Large intestine (tissue), 3 donors: ENCODE results near the gene ZNF334. TPM values are rescaled to one million over a fixed set of nuclear protein-coding genes. Genes with fewer than 3 reads are reported as not detected.

Experiments
- DNase-seq, 2 donors: peaks; one replicate each; pipeline versions ENCODE4 v3.0.0 to v3.0.0-alpha.2; 2013
- H3K27ac ChIP-seq: one replicate; pipeline ENCODE4 v1.5.1; 2013; ENCODE audit warnings: low read length
- H3K27me3 ChIP-seq: 2 replicates; pipeline ENCODE4 v1.6.1; 2013; ENCODE audit warnings: low read length; ENCODE audit not compliant: control insufficient read depth, insufficient read depth
- H3K36me3 ChIP-seq: 2 replicates; pipeline ENCODE4 v1.6.1; 2013; ENCODE audit warnings: low read length; ENCODE audit not compliant: control insufficient read depth, insufficient read depth
- H3K4me1 ChIP-seq: one replicate; pipeline ENCODE4 v1.6.1; 2013; ENCODE audit warnings: low read length; ENCODE audit not compliant: control insufficient read depth, insufficient read depth
- H3K4me3 ChIP-seq: one replicate; pipeline ENCODE4 v1.5.1; 2013; ENCODE audit warnings: low read length
- H3K9me3 ChIP-seq: one replicate; pipeline ENCODE4 v1.6.1; 2013; ENCODE audit warnings: mild to moderate bottlenecking, low read depth, low read length, moderate library complexity; ENCODE audit not compliant: control insufficient read depth
- WGBS: methylation state at CpG from one replicate; pipeline ENCODE4 v1.1.5; 2013; ENCODE audit warnings: low lambda C conversion rate; ENCODE audit not compliant: insufficient coverage; 5-methylcytosine and 5-hydroxymethylcytosine counted together
- polyA plus RNA-seq: library from polyadenylated mRNA; unstranded; fragments of 120-200 nt; gene quantifications from one replicate; pipeline ENCODE4 v1.2.1, GENCODE V29; 2013

ZNF334 gene
- polyA plus RNA-seq, 1 donor, result 29.6 TPM

GRCh38 chr20:46520976-46521579 is 7.7 kb upstream of the ZNF334 start:
- Histone ChIP-seq H3K4me1 (peaks cover 11% of the 10 kb centered on the region), H3K9me3 (no peaks in the 10 kb centered on the region), H3K27ac (no peak overlapping the region), H3K27me3 (no peaks in the 10 kb centered on the region), H3K4me3 (no peak overlapping the region), H3K36me3 (no peaks in the 10 kb centered on the region)
- peak; percentile 61 to 69 for DNase-seq
- 58% methylated on average over 2 of the region's 4 CpGs for WGBS

GRCh38 chr20:46520540-46520939 is 7.2 kb upstream of the ZNF334 start:
- no peaks in the 10 kb centered on the region for H3K36me3 ChIP-seq
- WGBS, result no CpG with 5 or more reads among the region's 4 CpGs
- no peaks in the 10 kb centered on the region for H3K27me3 ChIP-seq
- DNase-seq, result no peak
- peaks cover 11% of the 10 kb centered on the region for H3K4me1 ChIP-seq
- no peak overlapping the region for H3K27ac ChIP-seq
- no peak overlapping the region for H3K4me3 ChIP-seq
- no peaks in the 10 kb centered on the region for H3K9me3 ChIP-seq

- Histone ChIP-seq H3K4me1 (peaks cover 11% of the 10 kb centered on the region), H3K27ac (no peak overlapping the region), H3K4me3 (no peak overlapping the region), H3K27me3 (no peaks in the 10 kb centered on the region), H3K36me3 (no peaks in the 10 kb centered on the region), H3K9me3 (no peaks in the 10 kb centered on the region)
- DNase-seq, result no peak
- no CpG with 5 or more reads among the region's 3 CpGs for WGBS
These were observed 6.2 kb upstream of the ZNF334 start for GRCh38 chr20:46519471-46520068.

- H3K36me3 ChIP-seq, result no peaks in the 10 kb centered on the region
- no peaks in the 10 kb centered on the region for H3K27me3 ChIP-seq
- H3K9me3 ChIP-seq, result no peaks in the 10 kb centered on the region
- WGBS, result no CpG with 5 or more reads among the region's 2 CpGs
- no peak overlapping the region for H3K27ac ChIP-seq
- H3K4me1 ChIP-seq, result no peaks in the 10 kb centered on the region
- H3K4me3 ChIP-seq, result no peak overlapping the region
- DNase-seq, result no peak
These were observed 3.8 kb downstream of the ZNF334 start for GRCh38 chr20:46509523-46509922.

- 100% methylated on average over 2 of the region's 4 CpGs for WGBS
- H3K4me3 ChIP-seq, result no peak overlapping the region
- DNase-seq, result no peak
- peaks cover 15% of the 10 kb centered on the region for H3K36me3 ChIP-seq
- H3K27ac ChIP-seq, result no peak overlapping the region
- H3K9me3 ChIP-seq, result peaks cover 7% of the 10 kb centered on the region
- no peaks in the 10 kb centered on the region for H3K27me3 ChIP-seq
- no peaks in the 10 kb centered on the region for H3K4me1 ChIP-seq
These were observed 5.5 kb downstream of the ZNF334 start for GRCh38 chr20:46507760-46508407.

GRCh38 chr20:46505506-46505905 is 7.9 kb downstream of the ZNF334 start:
- Histone ChIP-seq H3K36me3 (peaks cover 19% of the 10 kb centered on the region), H3K27me3 (no peaks in the 10 kb centered on the region), H3K27ac (no peak overlapping the region), H3K4me1 (no peaks in the 10 kb centered on the region), H3K4me3 (no peak overlapping the region), H3K9me3 (peaks cover 21% of the 10 kb centered on the region)
- no peak for DNase-seq
- no CpG with 5 or more reads among the region's 3 CpGs for WGBS

- H3K27ac ChIP-seq, result no peak overlapping the region
- H3K4me3 ChIP-seq, result no peak overlapping the region
- peaks cover 19% of the 10 kb centered on the region for H3K36me3 ChIP-seq
- H3K9me3 ChIP-seq, result peaks cover 32% of the 10 kb centered on the region
- H3K4me1 ChIP-seq, result no peaks in the 10 kb centered on the region
- no peak for DNase-seq
- WGBS, result 100% methylated on average over 3 of the region's 6 CpGs
- no peaks in the 10 kb centered on the region for H3K27me3 ChIP-seq
These were observed 11.4 kb downstream of the ZNF334 start for GRCh38 chr20:46501961-46502360.

- Histone ChIP-seq H3K4me1 (no peaks in the 10 kb centered on the region), H3K4me3 (no peak overlapping the region), H3K36me3 (peaks cover 19% of the 10 kb centered on the region), H3K27me3 (no peaks in the 10 kb centered on the region), H3K9me3 (peaks cover 32% of the 10 kb centered on the region), H3K27ac (no peak overlapping the region)
- 100% methylated on average over 3 of the region's 5 CpGs for WGBS
- no peak for DNase-seq
These were observed 11.9 kb downstream of the ZNF334 start for GRCh38 chr20:46501337-46501942.

- DNase-seq, result no peak
- 94% methylated on average over 3 of the region's 4 CpGs for WGBS
These were observed 19.3 kb downstream of the ZNF334 start for GRCh38 chr20:46494077-46494476.

GRCh38 chr20:46491354-46491753 is 22.0 kb downstream of the ZNF334 start:
- Histone ChIP-seq H3K4me1 (no peaks in the 10 kb centered on the region), H3K4me3 (no peak overlapping the region), H3K27ac (no peak overlapping the region), H3K36me3 (no peaks in the 10 kb centered on the region), H3K27me3 (no peaks in the 10 kb centered on the region), H3K9me3 (no peaks in the 10 kb centered on the region)
- DNase-seq, result no peak
- WGBS, result 57% methylated on average over 6 of the region's 8 CpGs

More at GRCh38 chr20:46494077-46494476, 19.3 kb downstream of the ZNF334 start:
- no peaks in the 10 kb centered on the region for H3K4me1 ChIP-seq
- H3K27ac ChIP-seq, result no peak overlapping the region
- no peaks in the 10 kb centered on the region for H3K27me3 ChIP-seq
- no peak overlapping the region for H3K4me3 ChIP-seq
- H3K36me3 ChIP-seq, result no peaks in the 10 kb centered on the region
- peaks cover 4% of the 10 kb centered on the region for H3K9me3 ChIP-seq
